Liver (tissue), 3 donors: Measurements from ENCODE around the gene ZBTB2.

Experiments used
- CTCF ChIP-seq: fragments of 150-350 bp; IDR thresholded peaks from 2 replicates; pipeline ENCODE4 v1.5.1; 2017; ENCODE audit warnings: improper control_type of control experiment, low read depth, low read length; ENCODE audit not compliant: missing input control
- MAX ChIP-seq: IDR thresholded peaks from 2 replicates; pipeline ENCODE4 v1.6.1; 2016; ENCODE audit warnings: antibody characterized with exemption
- NR2F2 ChIP-seq: IDR thresholded peaks from 2 replicates; pipeline ENCODE4 v1.6.1; 2016; ENCODE audit warnings: antibody characterized with exemption
- SP1 ChIP-seq: IDR thresholded peaks from 2 replicates; pipeline ENCODE4 v1.6.1; 2018; ENCODE audit warnings: antibody characterized with exemption, mild to moderate bottlenecking
- donor health status: healthy.
- donor health status: healthy.

GRCh38 chr6:151379933-151380847 is 11.2 kb downstream of the ZBTB2 start:
- TF ChIP-seq CTCF, result no peak
- TF ChIP-seq MAX, result no peak
- TF ChIP-seq NR2F2, result no peak
- TF ChIP-seq SP1, result no peak
